SW480 (cell line): ENCODE data around the gene HOXC9.

Source experiments
- DNase-seq: peaks from one replicate; pipeline ENCODE4 v3.0.0-alpha.2; 2016; ENCODE audit warnings: low spot score

The HOXC9 gene

GRCh38 chr12:54015018-54015931 is 15.3 kb downstream of the HOXC9 start:
- DNase-seq: no peak

- DNase-seq: no peak
Observed at GRCh38 chr12:54016051-54016450, 16.1 kb downstream of the HOXC9 start.

- DNase-seq: peak; percentile 87
Observed at GRCh38 chr12:54016478-54016964, 16.6 kb downstream of the HOXC9 start.

- DNase-seq: peak; percentile 83
Observed at GRCh38 chr12:54017027-54017788, 17.2 kb downstream of the HOXC9 start.

GRCh38 chr12:54017878-54018467 is 18.0 kb downstream of the HOXC9 start:
- DNase-seq: peak; percentile 86

GRCh38 chr12:54018468-54018984 is 18.6 kb downstream of the HOXC9 start:
- no peak for DNase-seq

GRCh38 chr12:54019091-54019811 is 19.3 kb downstream of the HOXC9 start:
- no peak for DNase-seq

GRCh38 chr12:54019924-54020590 is 20.1 kb downstream of the HOXC9 start:
- DNase-seq: no peak

GRCh38 chr12:54020591-54021405 is 20.8 kb downstream of the HOXC9 start:
- DNase-seq: no peak

GRCh38 chr12:54021432-54022013 is 21.6 kb downstream of the HOXC9 start:
- DNase-seq: peak; percentile 68

- DNase-seq: no peak
Observed at GRCh38 chr12:54022960-54023884, 23.3 kb downstream of the HOXC9 start.

GRCh38 chr12:54024127-54024526 is 24.2 kb downstream of the HOXC9 start:
- no peak for DNase-seq

GRCh38 chr12:54024581-54025305 is 24.8 kb downstream of the HOXC9 start:
- DNase-seq: no peak

- DNase-seq: no peak
Observed at GRCh38 chr12:54025499-54026405, 25.8 kb downstream of the HOXC9 start.

GRCh38 chr12:54026640-54027441 is 26.9 kb downstream of the HOXC9 start:
- DNase-seq: no peak

GRCh38 chr12:54027442-54027786 is 27.5 kb downstream of the HOXC9 start:
- DNase-seq: no peak
